GM12873 (cell line): Measurements from ENCODE around the gene CD4.

ENCODE experiments used
- CTCF ChIP-seq: IDR thresholded peaks from 2 replicates; pipeline ENCODE4 v1.5.1; 2012; ENCODE audit warnings: low read depth, mild to moderate bottlenecking, moderate library complexity, low read length, control low read depth; ENCODE audit not compliant: insufficient read depth; ENCODE audit errors: missing control alignments

Gene CD4

GRCh38 chr12:6850796-6851152 lies 61.4 kb downstream of the CD4 start:
- TF ChIP-seq CTCF, result no peak

GRCh38 chr12:6851153-6851920 lies 62.0 kb downstream of the CD4 start, which contains the start of gene CDCA3:
Gene CDCA3, minus strand, starts transcription at chr12:6851286. Its CDS starts 334 bp downstream, at chr12:6850952.
- no peak for TF ChIP-seq CTCF

- no peak for TF ChIP-seq CTCF
Measured at GRCh38 chr12:6851921-6852650, 62.8 kb downstream of the CD4 start, which contains the start of gene USP5. Gene USP5, plus strand, starts transcription at chr12:6852150. Its CDS starts 30 bp downstream, at chr12:6852180.

- TF ChIP-seq CTCF, result no peak
Measured at GRCh38 chr12:6852651-6853354, 63.5 kb downstream of the CD4 start.

GRCh38 chr12:6853626-6854025 lies 64.3 kb downstream of the CD4 start:
- TF ChIP-seq CTCF, result no peak

- no peak for TF ChIP-seq CTCF
Measured at GRCh38 chr12:6854036-6854435, 64.7 kb downstream of the CD4 start.

GRCh38 chr12:6855322-6855721 lies 66.0 kb downstream of the CD4 start:
- no peak for TF ChIP-seq CTCF
